ENCODE measurements around the gene CCR5.

DNA sequence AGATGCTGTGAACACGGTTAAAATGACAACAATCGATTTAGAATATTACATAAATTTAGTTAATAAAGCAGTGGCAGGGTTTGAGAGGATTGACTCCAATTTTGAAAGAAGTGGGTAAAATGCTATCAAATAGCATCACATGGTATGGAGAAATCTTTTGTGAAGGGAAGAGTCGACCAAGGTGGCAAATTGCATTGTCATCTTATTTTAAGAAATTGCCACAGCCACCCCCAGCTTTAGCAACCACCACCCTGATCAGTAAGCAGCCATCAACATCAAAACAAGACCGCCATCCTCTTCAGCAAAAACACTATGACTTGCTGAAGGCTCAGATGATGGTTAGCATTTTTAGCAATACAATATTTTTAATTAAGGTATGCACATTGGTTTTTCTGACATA lies 5.7 kb upstream of the CCR5 start:
- TF ChIP-seq TCF4 (CRISPR knock-in tag; IDR thresholded peaks at IDR 0.05; ENCODE audit: borderline replicate concordance), result no peak
- TF ChIP-seq, protein P1, sequence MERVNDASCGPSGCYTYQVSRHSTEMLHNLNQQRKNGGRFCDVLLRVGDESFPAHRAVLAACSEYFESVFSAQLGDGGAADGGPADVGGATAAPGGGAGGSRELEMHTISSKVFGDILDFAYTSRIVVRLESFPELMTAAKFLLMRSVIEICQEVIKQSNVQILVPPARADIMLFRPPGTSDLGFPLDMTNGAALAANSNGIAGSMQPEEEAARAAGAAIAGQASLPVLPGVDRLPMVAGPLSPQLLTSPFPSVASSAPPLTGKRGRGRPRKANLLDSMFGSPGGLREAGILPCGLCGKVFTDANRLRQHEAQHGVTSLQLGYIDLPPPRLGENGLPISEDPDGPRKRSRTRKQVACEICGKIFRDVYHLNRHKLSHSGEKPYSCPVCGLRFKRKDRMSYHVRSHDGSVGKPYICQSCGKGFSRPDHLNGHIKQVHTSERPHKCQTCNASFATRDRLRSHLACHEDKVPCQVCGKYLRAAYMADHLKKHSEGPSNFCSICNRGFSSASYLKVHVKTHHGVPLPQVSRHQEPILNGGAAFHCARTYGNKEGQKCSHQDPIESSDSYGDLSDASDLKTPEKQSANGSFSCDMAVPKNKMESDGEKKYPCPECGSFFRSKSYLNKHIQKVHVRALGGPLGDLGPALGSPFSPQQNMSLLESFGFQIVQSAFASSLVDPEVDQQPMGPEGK (CRISPR knock-in tag; IDR thresholded peaks at IDR 0.05; ENCODE audit: borderline replicate concordance), result no peak
- TF ChIP-seq, protein P2, sequence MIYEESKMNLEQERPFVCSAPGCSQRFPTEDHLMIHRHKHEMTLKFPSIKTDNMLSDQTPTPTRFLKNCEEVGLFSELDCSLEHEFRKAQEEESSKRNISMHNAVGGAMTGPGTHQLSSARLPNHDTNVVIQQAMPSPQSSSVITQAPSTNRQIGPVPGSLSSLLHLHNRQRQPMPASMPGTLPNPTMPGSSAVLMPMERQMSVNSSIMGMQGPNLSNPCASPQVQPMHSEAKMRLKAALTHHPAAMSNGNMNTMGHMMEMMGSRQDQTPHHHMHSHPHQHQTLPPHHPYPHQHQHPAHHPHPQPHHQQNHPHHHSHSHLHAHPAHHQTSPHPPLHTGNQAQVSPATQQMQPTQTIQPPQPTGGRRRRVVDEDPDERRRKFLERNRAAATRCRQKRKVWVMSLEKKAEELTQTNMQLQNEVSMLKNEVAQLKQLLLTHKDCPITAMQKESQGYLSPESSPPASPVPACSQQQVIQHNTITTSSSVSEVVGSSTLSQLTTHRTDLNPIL (CRISPR knock-in tag; IDR thresholded peaks at IDR 0.05; ENCODE audit: low read depth), result no peak
- no peak for TF ChIP-seq SNAI2 (CRISPR knock-in tag; IDR thresholded peaks at IDR 0.05)
- no peak for TF ChIP-seq PPARA (CRISPR knock-in tag; IDR thresholded peaks at IDR 0.05; ENCODE audit: borderline replicate concordance)
- no peak for TF ChIP-seq ZFP30 (CRISPR knock-in tag; IDR thresholded peaks at IDR 0.05)
- TF ChIP-seq ISL1 (CRISPR knock-in tag; IDR thresholded peaks at IDR 0.05), result no peak
- no peak for TF ChIP-seq RARB (CRISPR knock-in tag; IDR thresholded peaks at IDR 0.05)
- no peak for TF ChIP-seq ZFP3 (CRISPR knock-in tag; IDR thresholded peaks at IDR 0.05)
- no peak for TF ChIP-seq CSDC2 (CRISPR knock-in tag; IDR thresholded peaks at IDR 0.05)
- no peak for TF ChIP-seq ARNTL (CRISPR knock-in tag; IDR thresholded peaks at IDR 0.05; ENCODE audit: borderline replicate concordance, low read depth)
- TF ChIP-seq TOX (CRISPR knock-in tag; IDR thresholded peaks at IDR 0.05; ENCODE audit: borderline replicate concordance), result no peak
- TF ChIP-seq BACH2 (CRISPR knock-in tag; IDR thresholded peaks at IDR 0.05; ENCODE audit: borderline replicate concordance), result no peak

Measured in SK-N-SH treated with all-trans-retinoic acid at 6 μM for 48 hours (cell line).